GM10266 (cell line): ENCODE measurements around the gene ENTPD3.

Experiments
- DNase-seq: peaks from one replicate; pipeline ENCODE4 v3.0.0; 2012; ENCODE audit errors: extremely low spot score
- CTCF ChIP-seq: IDR thresholded peaks from 2 replicates; pipeline ENCODE4 v1.5.1; 2012; ENCODE audit warnings: mild to moderate bottlenecking, low read depth; ENCODE audit not compliant: control insufficient read depth, insufficient read depth; ENCODE audit errors: missing control alignments

ENTPD3 gene

GRCh38 chr3:40468018-40468417, 81.0 kb downstream of the ENTPD3 start:
- TF ChIP-seq CTCF, result no peak

GRCh38 chr3:40470701-40471100, 83.7 kb downstream of the ENTPD3 start:
- TF ChIP-seq CTCF, result no peak
- no peak for DNase-seq

More at GRCh38 chr3:40468018-40468417, 81.0 kb downstream of the ENTPD3 start:
- DNase-seq, result no peak

- no peak for TF ChIP-seq CTCF
- DNase-seq, result peak; percentile 71
These were observed 89.8 kb downstream of the ENTPD3 start, which contains the start of gene ZNF619 for GRCh38 chr3:40476478-40477470. Gene ZNF619, plus strand, starts transcription at chr3:40477122. Its CDS starts 858 bp downstream, at chr3:40477980.

- DNase-seq, result no peak
- TF ChIP-seq CTCF, result no peak
These were observed 90.7 kb downstream of the ENTPD3 start for GRCh38 chr3:40477666-40478065.
